Left cardiac atrium (tissue), 4 donors: Measurements from ENCODE around the gene ADAM23. TPM values are rescaled to one million over a fixed set of nuclear protein-coding genes. Genes with fewer than 3 reads are reported as not detected.

Experiments
- ATAC-seq, 2 donors: fragments of 200-7000 bp; cut with Tn5 transposase; one replicate each; pipeline ENCODE4 v1.9.1; 2020; ENCODE audit warnings: mild to moderate bottlenecking in 2 of 2, moderate library complexity in 2 of 2
- DNase-seq: peaks from one replicate; pipeline ENCODE4 v3.0.0-alpha.2; 2020
- intact Hi-C, 2 donors: fragments of 100-400 bp; cut with DNase I; formaldehyde crosslinking; loops; one replicate each; pipeline versions ENCODE4 v1.14.1 to v1.15.1; 2022 to 2023
- total RNA-seq, 2 donors: library from RNA; stranded (reverse); fragmentation: NEBNext Ultra II Directional; extraction: Animal tissue kit (Norgen Biotek cat#: 25700); gene quantifications; one replicate each; pipeline ENCODE4 v1.2.1, GENCODE V29; 2021
- donor health status: DM: no; HTN: yes; CAD: no.
- donor health status: DM: no; HTN: yes; CAD: no; lungs with severe emphysema.
- donor health status: DM: yes; HTN: yes; CAD: no.
- donor health status: Dilated cardiomyopathy.

The ADAM23 gene
- total RNA-seq, 2 donors from 2014 or later, result 30.2 to 31.1 TPM

GRCh38 chr2:206481056-206481455 lies 37.7 kb downstream of the ADAM23 start:
- DNase-seq (no peak), ATAC-seq (no peak)

GRCh38 chr2:206482123-206482522 lies 38.8 kb downstream of the ADAM23 start:
- no peak for DNase-seq
- peak; percentile 47 to 90 for ATAC-seq
- intact Hi-C loops, result no loop called here

More at GRCh38 chr2:206481056-206481455, 37.7 kb downstream of the ADAM23 start:
- intact Hi-C loops, result no loop called here

GRCh38 chr2:206482633-206483032 lies 39.3 kb downstream of the ADAM23 start:
- ATAC-seq (no peak), DNase-seq (no peak)
- intact Hi-C loops, result no loop called here

GRCh38 chr2:206488053-206488452 lies 44.7 kb downstream of the ADAM23 start:
- intact Hi-C loops, result no loop called here
- no peak for DNase-seq
- no peak for ATAC-seq

- intact Hi-C loops, result no loop called here
- DNase-seq (no peak), ATAC-seq (peak in 1 of 2 donors; percentile 15)
These were observed 45.3 kb downstream of the ADAM23 start for GRCh38 chr2:206488623-206489022.

GRCh38 chr2:206494061-206494460 lies 50.7 kb downstream of the ADAM23 start:
- DNase-seq, result no peak
- no peak for ATAC-seq
- intact Hi-C loops, result no loop called here

- no peak for DNase-seq
- intact Hi-C loops, result no loop called here
- no peak for ATAC-seq
These were observed 59.4 kb downstream of the ADAM23 start for GRCh38 chr2:206502729-206503128.

GRCh38 chr2:206511283-206511682 lies 68.0 kb downstream of the ADAM23 start:
- intact Hi-C loops, result no loop called here
- DNase-seq (no peak), ATAC-seq (no peak)

- DNase-seq (no peak), ATAC-seq (no peak)
- intact Hi-C loops, result no loop called here
These were observed 69.7 kb downstream of the ADAM23 start for GRCh38 chr2:206512999-206513398.

- ATAC-seq (no peak), DNase-seq (no peak)
- intact Hi-C loops, result no loop called here
These were observed 72.2 kb downstream of the ADAM23 start for GRCh38 chr2:206515580-206515979.

GRCh38 chr2:206518997-206519396 lies 75.7 kb downstream of the ADAM23 start:
- intact Hi-C loops, result no loop called here
- ATAC-seq (no peak), DNase-seq (no peak)

- DNase-seq (no peak), ATAC-seq (no peak)
- intact Hi-C loops, result loop anchor here in 1 of 2 donors (10.0 kb wide), 1 partner anchor 126 kb away; no protein-coding TSS in a partner anchor
These were observed 77.1 kb downstream of the ADAM23 start for GRCh38 chr2:206520450-206520849.

GRCh38 chr2:206521115-206521514 lies 77.8 kb downstream of the ADAM23 start:
- intact Hi-C loops, result loop anchor here in 1 of 2 donors (10.0 kb wide), 1 partner anchor 126 kb away; no protein-coding TSS in a partner anchor
- DNase-seq (no peak), ATAC-seq (no peak)

GRCh38 chr2:206521612-206522011 lies 78.3 kb downstream of the ADAM23 start:
- intact Hi-C loops, result loop anchor here in 1 of 2 donors (10.0 kb wide), 1 partner anchor 127 kb away; no protein-coding TSS in a partner anchor

GRCh38 chr2:206526416-206526815 lies 83.1 kb downstream of the ADAM23 start:
- intact Hi-C loops, result loop anchor here in 1 of 2 donors (10.0 kb wide), 1 partner anchor 132 kb away; no protein-coding TSS in a partner anchor
- ATAC-seq (no peak), DNase-seq (no peak)

More at GRCh38 chr2:206521612-206522011, 78.3 kb downstream of the ADAM23 start:
- DNase-seq (no peak), ATAC-seq (no peak)

GRCh38 chr2:206527153-206527552 lies 83.8 kb downstream of the ADAM23 start:
- intact Hi-C loops, result loop anchor here in 1 of 2 donors (10.0 kb wide), 1 partner anchor 132 kb away; no protein-coding TSS in a partner anchor

GRCh38 chr2:206530727-206531126 lies 87.4 kb downstream of the ADAM23 start:
- DNase-seq, result no peak
- intact Hi-C loops, result no loop called here
- ATAC-seq, result no peak

More at GRCh38 chr2:206527153-206527552, 83.8 kb downstream of the ADAM23 start:
- no peak for ATAC-seq
- no peak for DNase-seq

GRCh38 chr2:206531996-206532543 lies 88.7 kb downstream of the ADAM23 start:
- intact Hi-C loops, result no loop called here
- no peak for DNase-seq
- peak; percentile 44 to 76 for ATAC-seq

GRCh38 chr2:206533977-206534376 lies 90.6 kb downstream of the ADAM23 start:
- ATAC-seq (no peak), DNase-seq (no peak)
- intact Hi-C loops, result no loop called here

- intact Hi-C loops, result no loop called here
- ATAC-seq (no peak), DNase-seq (no peak)
These were observed 92.1 kb downstream of the ADAM23 start for GRCh38 chr2:206535260-206535986.
